ENCODE data around the gene RHNO1. TPM values are rescaled to one million over a fixed set of nuclear protein-coding genes. Genes with fewer than 3 reads are reported as not detected.

RHNO1 gene
- total and polyA plus RNA-seq, 5 donors: 8.3 to 13.6 (median 8.8) TPM

- Histone ChIP-seq H3K27me3 (ENCODE audit: control insufficient read depth, insufficient read depth) (no peaks in the 10 kb centered on the region), H3K4me3 (ENCODE audit: low read length) (no peak overlapping the region), H3K27ac (ENCODE audit: low read length) (no peak overlapping the region), H3K9me3 (ENCODE audit: control insufficient read depth, low read length) (no peaks in the 10 kb centered on the region), H3K4me1 (ENCODE audit: control insufficient read depth, insufficient read depth, low read length) (peaks cover 3% of the 10 kb centered on the region)
- 17% methylated on average over 4 of the region's 4 CpGs for WGBS
- DNase-seq: peak; percentile 27 to 79 (median 68)
- ATAC-seq: peak; percentile 98
- intact Hi-C loops (cut with DNase I): no loop called here
Observed at GRCh38 chr12:2902272-2902880, 25.4 kb downstream of the RHNO1 start.

- H3K27me3 ChIP-seq (ENCODE audit: control insufficient read depth, insufficient read depth): no peaks in the 10 kb centered on the region
- no peaks in the 10 kb centered on the region for H3K9me3 ChIP-seq (ENCODE audit: control insufficient read depth, low read length)
- intact Hi-C loops (cut with DNase I): no loop called here
- H3K27ac ChIP-seq (ENCODE audit: low read length): no peak overlapping the region
- ATAC-seq (no peak), DNase-seq (no peak)
- H3K4me1 ChIP-seq (ENCODE audit: control insufficient read depth, insufficient read depth, low read length): peaks cover 3% of the 10 kb centered on the region
- H3K4me3 ChIP-seq (ENCODE audit: low read length): no peak overlapping the region
- 94% methylated on average over 2 of the region's 2 CpGs for WGBS
Observed at GRCh38 chr12:2904260-2904659, 27.2 kb downstream of the RHNO1 start.

- no peaks in the 10 kb centered on the region for H3K27me3 ChIP-seq (ENCODE audit: control insufficient read depth, insufficient read depth)
- ATAC-seq: no peak
- intact Hi-C loops (cut with DNase I): no loop called here
- no peaks in the 10 kb centered on the region for H3K4me1 ChIP-seq (ENCODE audit: control insufficient read depth, insufficient read depth, low read length)
- no peaks in the 10 kb centered on the region for H3K9me3 ChIP-seq (ENCODE audit: control insufficient read depth, low read length)
- WGBS: 97% methylated on average over 3 of the region's 3 CpGs
- DNase-seq: no peak
- H3K4me3 ChIP-seq (ENCODE audit: low read length): no peak overlapping the region
- no peak overlapping the region for H3K27ac ChIP-seq (ENCODE audit: low read length)
Observed at GRCh38 chr12:2912216-2912575, 35.2 kb downstream of the RHNO1 start.

- no peak overlapping the region for H3K27ac ChIP-seq (ENCODE audit: low read length)
- intact Hi-C loops (cut with DNase I): no loop called here
- H3K27me3 ChIP-seq (ENCODE audit: control insufficient read depth, insufficient read depth): no peaks in the 10 kb centered on the region
- 65% methylated on average over 2 of the region's 2 CpGs for WGBS
- DNase-seq (no peak), ATAC-seq (no peak)
- no peak overlapping the region for H3K4me3 ChIP-seq (ENCODE audit: low read length)
- no peaks in the 10 kb centered on the region for H3K4me1 ChIP-seq (ENCODE audit: control insufficient read depth, insufficient read depth, low read length)
- no peaks in the 10 kb centered on the region for H3K9me3 ChIP-seq (ENCODE audit: control insufficient read depth, low read length)
Observed at GRCh38 chr12:2919249-2919648, 42.2 kb downstream of the RHNO1 start.

- no peak for ATAC-seq
Observed at GRCh38 chr12:2922329-2922728, 45.3 kb downstream of the RHNO1 start.

GRCh38 chr12:2923057-2923456 lies 46.0 kb downstream of the RHNO1 start:
- intact Hi-C loops (cut with DNase I): no loop called here
- Histone ChIP-seq H3K27ac (ENCODE audit: low read length) (no peak overlapping the region), H3K4me1 (ENCODE audit: control insufficient read depth, insufficient read depth, low read length) (no peaks in the 10 kb centered on the region), H3K9me3 (ENCODE audit: control insufficient read depth, low read length) (no peaks in the 10 kb centered on the region), H3K4me3 (ENCODE audit: low read length) (no peak overlapping the region), H3K27me3 (ENCODE audit: control insufficient read depth, insufficient read depth) (no peaks in the 10 kb centered on the region)
- no peak for DNase-seq
- ATAC-seq: no peak
- 98% methylated on average over 9 of the region's 9 CpGs for WGBS

More at GRCh38 chr12:2922329-2922728, 45.3 kb downstream of the RHNO1 start:
- Histone ChIP-seq H3K4me1 (ENCODE audit: control insufficient read depth, insufficient read depth, low read length) (no peaks in the 10 kb centered on the region), H3K27ac (ENCODE audit: low read length) (no peak overlapping the region), H3K4me3 (ENCODE audit: low read length) (no peak overlapping the region), H3K27me3 (ENCODE audit: control insufficient read depth, insufficient read depth) (no peaks in the 10 kb centered on the region), H3K9me3 (ENCODE audit: control insufficient read depth, low read length) (no peaks in the 10 kb centered on the region)
- intact Hi-C loops (cut with DNase I): no loop called here
- DNase-seq: no peak
- 97% methylated on average over 2 of the region's 2 CpGs for WGBS

GRCh38 chr12:2924019-2924418 lies 47.0 kb downstream of the RHNO1 start:
- 68% methylated on average over 3 of the region's 3 CpGs for WGBS
- Histone ChIP-seq H3K9me3 (ENCODE audit: control insufficient read depth, low read length) (no peaks in the 10 kb centered on the region), H3K4me1 (ENCODE audit: control insufficient read depth, insufficient read depth, low read length) (no peaks in the 10 kb centered on the region), H3K4me3 (ENCODE audit: low read length) (no peak overlapping the region), H3K27me3 (ENCODE audit: control insufficient read depth, insufficient read depth) (no peaks in the 10 kb centered on the region), H3K27ac (ENCODE audit: low read length) (no peak overlapping the region)
- no peak for DNase-seq
- intact Hi-C loops (cut with DNase I): no loop called here
- ATAC-seq: peak; percentile 61 to 74

- ATAC-seq (peak in 1 of 2 donors; percentile 32), DNase-seq (no peak)
- no peaks in the 10 kb centered on the region for H3K27me3 ChIP-seq (ENCODE audit: control insufficient read depth, insufficient read depth)
- H3K4me1 ChIP-seq (ENCODE audit: control insufficient read depth, insufficient read depth, low read length): no peaks in the 10 kb centered on the region
- 81% methylated on average over 6 of the region's 6 CpGs for WGBS
- intact Hi-C loops (cut with DNase I): no loop called here
- no peak overlapping the region for H3K4me3 ChIP-seq (ENCODE audit: low read length)
- no peak overlapping the region for H3K27ac ChIP-seq (ENCODE audit: low read length)
- H3K9me3 ChIP-seq (ENCODE audit: control insufficient read depth, low read length): no peaks in the 10 kb centered on the region
Observed at GRCh38 chr12:2925322-2925995, 48.4 kb downstream of the RHNO1 start.

- Histone ChIP-seq H3K9me3 (ENCODE audit: control insufficient read depth, low read length) (no peaks in the 10 kb centered on the region), H3K4me1 (ENCODE audit: control insufficient read depth, insufficient read depth, low read length) (no peaks in the 10 kb centered on the region), H3K27ac (ENCODE audit: low read length) (no peak overlapping the region), H3K27me3 (ENCODE audit: control insufficient read depth, insufficient read depth) (no peaks in the 10 kb centered on the region), H3K4me3 (ENCODE audit: low read length) (no peak overlapping the region)
- whole genome bisulfite sequencing: 55% methylated on average over 8 of the region's 8 CpGs
- intact Hi-C loops (cut with DNase I): no loop called here
- DNase-seq: no peak
- ATAC-seq: peak; percentile 38 to 81
Observed at GRCh38 chr12:2930865-2931264, 53.8 kb downstream of the RHNO1 start.

- Histone ChIP-seq H3K27ac (ENCODE audit: low read length) (no peak overlapping the region), H3K27me3 (ENCODE audit: control insufficient read depth, insufficient read depth) (no peaks in the 10 kb centered on the region), H3K9me3 (ENCODE audit: control insufficient read depth, low read length) (no peaks in the 10 kb centered on the region), H3K4me1 (ENCODE audit: control insufficient read depth, insufficient read depth, low read length) (no peaks in the 10 kb centered on the region), H3K4me3 (ENCODE audit: low read length) (no peak overlapping the region)
- ATAC-seq (no peak), DNase-seq (no peak)
- 97% methylated on average over 6 of the region's 6 CpGs for WGBS
- intact Hi-C loops (cut with DNase I): no loop called here
Observed at GRCh38 chr12:2933586-2933985, 56.6 kb downstream of the RHNO1 start.

GRCh38 chr12:2934371-2934770 lies 57.3 kb downstream of the RHNO1 start:
- H3K9me3 ChIP-seq (ENCODE audit: control insufficient read depth, low read length): no peaks in the 10 kb centered on the region
- H3K27me3 ChIP-seq (ENCODE audit: control insufficient read depth, insufficient read depth): no peaks in the 10 kb centered on the region
- H3K27ac ChIP-seq (ENCODE audit: low read length): no peak overlapping the region
- WGBS: 69% methylated on average over 6 of the region's 6 CpGs
- H3K4me1 ChIP-seq (ENCODE audit: control insufficient read depth, insufficient read depth, low read length): no peaks in the 10 kb centered on the region
- no peak overlapping the region for H3K4me3 ChIP-seq (ENCODE audit: low read length)
- ATAC-seq (peak in 1 of 2 donors; percentile 56), DNase-seq (no peak)
- intact Hi-C loops (cut with DNase I): no loop called here
